ENCODE measurements around the gene AUH. TPM values are rescaled to one million over a fixed set of nuclear protein-coding genes. Genes with fewer than 3 reads are reported as not detected.

The AUH gene
- total and polyA plus RNA-seq, 2 donors (not counting 1 experiment from before 2014, with no cell fraction given): 5.2 to 29.1 TPM

- ChIA-PET CTCF (no interaction called here), POLR2A (no interaction called here)
- H3K9me3 Mint-ChIP-seq (ENCODE audit: insufficient read depth): peaks cover 3% of the 10 kb centered on the region
- no peaks in the 10 kb centered on the region for H3K4me1 Mint-ChIP-seq
- H3K4me3 Mint-ChIP-seq: no peak overlapping the region
- H3K9me3 ChIP-seq (ENCODE audit: control extremely low read depth in 1 of 3, control insufficient read depth in 2 of 3, insufficient read depth in 1 of 3, low read length in 2 of 3): peaks cover 0 to 2% (median 0%) of the 10 kb centered on the region in 3 donors
- H3K27ac ChIP-seq (ENCODE audit: low read length in 2 of 2): no peak overlapping the region
- DNase-seq (no peak), ATAC-seq (ENCODE audit: low read depth) (no peak)
- intact Hi-C loops (cut with micrococcal nuclease): no loop called here
- no peak overlapping the region for H3K9ac ChIP-seq (ENCODE audit: low read length)
- H3K27me3 Mint-ChIP-seq: no peaks in the 10 kb centered on the region
- H2AFZ ChIP-seq (ENCODE audit: insufficient read depth, low read depth, low read length, poor library complexity, severe bottlenecking): no peak overlapping the region
- H4K20me1 ChIP-seq (ENCODE audit: control insufficient read depth, insufficient read depth, low read length, poor library complexity, severe bottlenecking): no peaks in the 10 kb centered on the region
- H3K27me3 ChIP-seq (replicated peaks in 1 of 4; ENCODE audit: control extremely low read depth in 1 of 4, control insufficient read depth in 3 of 4, insufficient read depth in 4 of 4, low read length in 3 of 4): no peaks in the 10 kb centered on the region
- H3K79me2 ChIP-seq (ENCODE audit: control insufficient read depth, insufficient read depth, low read length): no peaks in the 10 kb centered on the region
- no peaks in the 10 kb centered on the region for H3K4me1 ChIP-seq (ENCODE audit: control insufficient read depth in 2 of 2, insufficient read depth in 2 of 2, low read length in 2 of 2)
- WGBS (ENCODE audit: insufficient coverage): no CpG with 5 or more reads among the region's 1 CpG
- H3K4me2 ChIP-seq (replicated peaks; ENCODE audit: low read depth, low read length, poor library complexity, severe bottlenecking): no peak overlapping the region
- no peak overlapping the region for H3K27ac Mint-ChIP-seq
- no peak for TF ChIP-seq EZH2 (IDR thresholded peaks at IDR 0.05; ENCODE audit: borderline replicate concordance, insufficient read depth, low read depth, low read length, poor library complexity, severe bottlenecking)
- TF ChIP-seq, protein P1, sequence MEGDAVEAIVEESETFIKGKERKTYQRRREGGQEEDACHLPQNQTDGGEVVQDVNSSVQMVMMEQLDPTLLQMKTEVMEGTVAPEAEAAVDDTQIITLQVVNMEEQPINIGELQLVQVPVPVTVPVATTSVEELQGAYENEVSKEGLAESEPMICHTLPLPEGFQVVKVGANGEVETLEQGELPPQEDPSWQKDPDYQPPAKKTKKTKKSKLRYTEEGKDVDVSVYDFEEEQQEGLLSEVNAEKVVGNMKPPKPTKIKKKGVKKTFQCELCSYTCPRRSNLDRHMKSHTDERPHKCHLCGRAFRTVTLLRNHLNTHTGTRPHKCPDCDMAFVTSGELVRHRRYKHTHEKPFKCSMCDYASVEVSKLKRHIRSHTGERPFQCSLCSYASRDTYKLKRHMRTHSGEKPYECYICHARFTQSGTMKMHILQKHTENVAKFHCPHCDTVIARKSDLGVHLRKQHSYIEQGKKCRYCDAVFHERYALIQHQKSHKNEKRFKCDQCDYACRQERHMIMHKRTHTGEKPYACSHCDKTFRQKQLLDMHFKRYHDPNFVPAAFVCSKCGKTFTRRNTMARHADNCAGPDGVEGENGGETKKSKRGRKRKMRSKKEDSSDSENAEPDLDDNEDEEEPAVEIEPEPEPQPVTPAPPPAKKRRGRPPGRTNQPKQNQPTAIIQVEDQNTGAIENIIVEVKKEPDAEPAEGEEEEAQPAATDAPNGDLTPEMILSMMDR (IDR thresholded peaks at IDR 0.05): no peak
- H3K36me3 ChIP-seq (replicated peaks in 1 of 2; ENCODE audit: control extremely low read depth in 1 of 2, control insufficient read depth in 1 of 2, extremely low read depth in 1 of 2, insufficient read depth in 2 of 2, low read length in 1 of 2): peaks cover 0 to 1% of the 10 kb centered on the region in 2 experiments
- no peak overlapping the region for H3K4me3 ChIP-seq (ENCODE audit: control extremely low read depth in 1 of 5, extremely low read depth in 1 of 5, insufficient read depth in 1 of 5, low read depth in 2 of 5, low read length in 4 of 5)
Observed at GRCh38 chr9:91259162-91259561, 102.6 kb downstream of the AUH start.

- no peaks in the 10 kb centered on the region for H3K36me3 ChIP-seq (replicated peaks in 1 of 2; ENCODE audit: control extremely low read depth in 1 of 2, control insufficient read depth in 1 of 2, extremely low read depth in 1 of 2, insufficient read depth in 2 of 2, low read length in 1 of 2)
- no peaks in the 10 kb centered on the region for H3K4me1 ChIP-seq (ENCODE audit: control insufficient read depth in 2 of 2, insufficient read depth in 2 of 2, low read length in 2 of 2)
- ChIA-PET POLR2A (no interaction called here), CTCF (no interaction called here)
- H3K9ac ChIP-seq (ENCODE audit: low read length): no peak overlapping the region
- TF ChIP-seq EZH2 (IDR thresholded peaks at IDR 0.05; ENCODE audit: borderline replicate concordance, insufficient read depth, low read depth, low read length, poor library complexity, severe bottlenecking): no peak
- TF ChIP-seq, protein P1 (IDR thresholded peaks at IDR 0.05): no peak
- no peaks in the 10 kb centered on the region for H3K9me3 ChIP-seq (ENCODE audit: control extremely low read depth in 1 of 3, control insufficient read depth in 2 of 3, insufficient read depth in 1 of 3, low read length in 2 of 3)
- Mint-ChIP-seq H3K9me3 (ENCODE audit: insufficient read depth) (no peaks in the 10 kb centered on the region), H3K27ac (no peak overlapping the region), H3K27me3 (no peaks in the 10 kb centered on the region), H3K4me1 (no peaks in the 10 kb centered on the region), H3K4me3 (no peak overlapping the region)
- no peak overlapping the region for H2AFZ ChIP-seq (ENCODE audit: insufficient read depth, low read depth, low read length, poor library complexity, severe bottlenecking)
- no peak overlapping the region for H3K27ac ChIP-seq (ENCODE audit: low read length in 2 of 2)
- no peaks in the 10 kb centered on the region for H3K27me3 ChIP-seq (replicated peaks in 1 of 4; ENCODE audit: control extremely low read depth in 1 of 4, control insufficient read depth in 3 of 4, insufficient read depth in 4 of 4, low read length in 3 of 4)
- ATAC-seq (ENCODE audit: low read depth) (no peak), DNase-seq (no peak)
- H3K4me2 ChIP-seq (replicated peaks; ENCODE audit: low read depth, low read length, poor library complexity, severe bottlenecking): no peak overlapping the region
- no peaks in the 10 kb centered on the region for H4K20me1 ChIP-seq (ENCODE audit: control insufficient read depth, insufficient read depth, low read length, poor library complexity, severe bottlenecking)
- 100% methylated on average over 1 of the region's 3 CpGs for WGBS (ENCODE audit: insufficient coverage)
- H3K4me3 ChIP-seq (ENCODE audit: control extremely low read depth in 1 of 5, extremely low read depth in 1 of 5, insufficient read depth in 1 of 5, low read depth in 2 of 5, low read length in 4 of 5): no peak overlapping the region
- no peaks in the 10 kb centered on the region for H3K79me2 ChIP-seq (ENCODE audit: control insufficient read depth, insufficient read depth, low read length)
- intact Hi-C loops (cut with micrococcal nuclease): no loop called here
Observed at GRCh38 chr9:91258451-91258850, 103.3 kb downstream of the AUH start.

All from B cell (primary cell).